Measurements from ENCODE around the gene PRTN3. TPM values are rescaled to one million over a fixed set of nuclear protein-coding genes. Genes with fewer than 3 reads are reported as not detected.

PRTN3 gene
- polyA plus RNA-seq, 1 donor (not counting 4 experiments of a cell fraction or from before 2014, with no cell fraction given) = not detected

DNA sequence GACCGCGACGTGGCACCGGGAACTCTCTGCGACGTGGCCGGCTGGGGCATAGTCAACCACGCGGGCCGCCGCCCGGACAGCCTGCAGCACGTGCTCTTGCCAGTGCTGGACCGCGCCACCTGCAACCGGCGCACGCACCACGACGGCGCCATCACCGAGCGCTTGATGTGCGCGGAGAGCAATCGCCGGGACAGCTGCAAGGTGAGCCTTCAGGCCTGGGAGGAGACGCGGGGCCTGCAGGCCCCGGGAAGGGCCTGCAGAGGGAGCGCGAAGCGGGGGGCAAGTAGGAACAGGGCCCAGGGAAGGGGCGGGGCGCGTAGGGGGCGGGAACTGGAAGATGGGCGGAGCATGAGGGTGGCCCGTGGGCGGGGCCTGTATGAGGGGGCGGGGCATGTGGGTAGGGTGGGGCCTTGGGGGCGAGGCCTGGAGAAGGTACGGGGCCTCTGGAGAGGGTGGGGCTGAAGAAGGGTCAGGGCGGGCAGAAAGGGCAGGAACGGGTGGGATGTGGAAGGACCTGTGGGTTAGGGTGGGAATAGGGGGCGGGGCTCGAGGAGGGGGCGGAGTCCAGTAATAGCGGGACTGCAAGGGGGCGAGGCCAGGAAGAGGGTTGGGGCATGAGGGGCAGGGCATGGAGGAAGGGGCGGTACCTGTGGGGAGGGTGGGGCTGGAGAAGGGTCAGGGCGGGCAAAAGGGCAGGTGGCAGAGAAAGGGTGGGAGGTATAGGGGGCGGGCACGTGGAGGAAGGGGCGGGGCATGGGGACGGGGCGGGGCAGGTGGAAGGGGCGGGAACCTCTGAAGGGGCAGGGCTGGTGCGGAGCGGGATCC lies 21.2 kb downstream of the PRTN3 start:
- Histone ChIP-seq H3K27ac (ENCODE audit: control insufficient read depth, insufficient read depth, low read length) (no peak overlapping the region), H2AFZ (ENCODE audit: control insufficient read depth, low read length) (no peak overlapping the region)
- no peak for FAIRE-seq

DNA sequence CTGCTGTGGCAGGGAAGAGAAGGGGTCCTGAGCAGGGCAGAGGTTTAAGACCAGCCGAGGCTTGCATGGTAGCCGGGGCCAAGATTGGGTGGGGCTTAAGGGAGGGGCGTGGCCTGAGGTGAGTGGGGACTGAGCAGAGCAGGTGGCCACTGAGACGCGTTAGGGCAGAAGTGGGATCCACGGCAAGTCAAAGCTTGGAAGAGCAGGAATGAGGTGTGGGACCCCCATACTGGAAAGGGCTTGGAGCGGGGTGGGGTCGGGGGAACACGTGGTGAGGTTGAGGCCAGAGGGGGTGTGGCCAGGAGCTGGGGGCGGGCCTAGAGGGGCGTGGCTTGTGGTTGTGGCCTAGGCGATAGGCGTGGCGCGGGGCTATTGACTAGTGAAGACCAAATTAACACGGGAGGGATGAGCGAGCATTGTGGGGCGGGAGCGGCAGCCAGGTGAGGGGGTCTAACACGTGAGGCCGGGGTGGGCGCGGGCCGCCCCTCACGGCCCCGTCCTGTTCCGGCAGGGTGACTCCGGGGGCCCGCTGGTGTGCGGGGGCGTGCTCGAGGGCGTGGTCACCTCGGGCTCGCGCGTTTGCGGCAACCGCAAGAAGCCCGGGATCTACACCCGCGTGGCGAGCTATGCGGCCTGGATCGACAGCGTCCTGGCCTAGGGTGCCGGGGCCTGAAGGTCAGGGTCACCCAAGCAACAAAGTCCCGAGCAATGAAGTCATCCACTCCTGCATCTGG lies 21.9 kb downstream of the PRTN3 start:
- DNase-seq (ENCODE audit: low read depth, low spot score) (no peak), FAIRE-seq (peak; percentile 55)
- H3K4me3 ChIP-seq (ENCODE audit: control insufficient read depth in 2 of 3, extremely low read depth in 1 of 3, insufficient read depth in 2 of 3, low read depth in 1 of 3, low read length in 3 of 3) = no peak overlapping the region
- peaks cover 12% of the 10 kb centered on the region for H3K27me3 ChIP-seq (ENCODE audit: control insufficient read depth, extremely low read depth, insufficient read depth, low read length)
- H2AFZ ChIP-seq (ENCODE audit: control insufficient read depth, low read length) = no peak overlapping the region
- no peaks in the 10 kb centered on the region for H3K9me1 ChIP-seq (ENCODE audit: control insufficient read depth, extremely low read depth, insufficient read depth, low read length)
- no peak overlapping the region for H3K9ac ChIP-seq (ENCODE audit: control insufficient read depth, extremely low read depth, insufficient read depth, low read length)
- H3K9me3 ChIP-seq (ENCODE audit: control insufficient read depth, low read depth, low read length) = no peaks in the 10 kb centered on the region
- dilution Hi-C loops (cut with MboI; ENCODE audit: extremely low pct_ligation_motif_present, low sequenced_read_pairs) = no loop called here
- peaks cover 3% of the 10 kb centered on the region for H3K4me1 ChIP-seq (ENCODE audit: control insufficient read depth, extremely low read depth, insufficient read depth, low read length)
- H3K4me2 ChIP-seq (ENCODE audit: control insufficient read depth, extremely low read depth, insufficient read depth, low read depth, low read length) = peak overlapping the region; percentile 32
- H3K79me2 ChIP-seq (ENCODE audit: control insufficient read depth, insufficient read depth, low read length) = no peaks in the 10 kb centered on the region
- H3K27ac ChIP-seq (ENCODE audit: control insufficient read depth, insufficient read depth, low read length) = no peak overlapping the region
- H3K36me3 ChIP-seq (ENCODE audit: control insufficient read depth in 2 of 2, extremely low read depth in 1 of 2, insufficient read depth in 2 of 2, low read length in 2 of 2) = peaks cover 0 to 2% of the 10 kb centered on the region in 2 experiments
- TF ChIP-seq, protein P1, sequence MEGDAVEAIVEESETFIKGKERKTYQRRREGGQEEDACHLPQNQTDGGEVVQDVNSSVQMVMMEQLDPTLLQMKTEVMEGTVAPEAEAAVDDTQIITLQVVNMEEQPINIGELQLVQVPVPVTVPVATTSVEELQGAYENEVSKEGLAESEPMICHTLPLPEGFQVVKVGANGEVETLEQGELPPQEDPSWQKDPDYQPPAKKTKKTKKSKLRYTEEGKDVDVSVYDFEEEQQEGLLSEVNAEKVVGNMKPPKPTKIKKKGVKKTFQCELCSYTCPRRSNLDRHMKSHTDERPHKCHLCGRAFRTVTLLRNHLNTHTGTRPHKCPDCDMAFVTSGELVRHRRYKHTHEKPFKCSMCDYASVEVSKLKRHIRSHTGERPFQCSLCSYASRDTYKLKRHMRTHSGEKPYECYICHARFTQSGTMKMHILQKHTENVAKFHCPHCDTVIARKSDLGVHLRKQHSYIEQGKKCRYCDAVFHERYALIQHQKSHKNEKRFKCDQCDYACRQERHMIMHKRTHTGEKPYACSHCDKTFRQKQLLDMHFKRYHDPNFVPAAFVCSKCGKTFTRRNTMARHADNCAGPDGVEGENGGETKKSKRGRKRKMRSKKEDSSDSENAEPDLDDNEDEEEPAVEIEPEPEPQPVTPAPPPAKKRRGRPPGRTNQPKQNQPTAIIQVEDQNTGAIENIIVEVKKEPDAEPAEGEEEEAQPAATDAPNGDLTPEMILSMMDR (optimal IDR thresholded peaks at IDR 0.05 in 1 of 3, IDR thresholded peaks at IDR 0.05 in 1 of 3, conservative IDR thresholded peaks at IDR 0.05 in 1 of 3; ENCODE audit: extremely low read depth in 1 of 3, insufficient read depth in 2 of 3, low read length in 3 of 3) = no peak
- TF ChIP-seq EZH2 (IDR thresholded peaks at IDR 0.05; ENCODE audit: low read length) = no peak
- no peaks in the 10 kb centered on the region for H4K20me1 ChIP-seq (ENCODE audit: control insufficient read depth, extremely low read depth, insufficient read depth, low read length)

More for the DNA sequence above, 21.2 kb downstream of the PRTN3 start:
- Histone ChIP-seq H3K9me1 (ENCODE audit: control insufficient read depth, extremely low read depth, insufficient read depth, low read length) (no peaks in the 10 kb centered on the region), H3K27me3 (ENCODE audit: control insufficient read depth, extremely low read depth, insufficient read depth, low read length) (peaks cover 12% of the 10 kb centered on the region), H3K4me3 (ENCODE audit: control insufficient read depth in 2 of 3, extremely low read depth in 1 of 3, insufficient read depth in 2 of 3, low read depth in 1 of 3, low read length in 3 of 3) (no peak overlapping the region), H4K20me1 (ENCODE audit: control insufficient read depth, extremely low read depth, insufficient read depth, low read length) (no peaks in the 10 kb centered on the region), H3K9me3 (ENCODE audit: control insufficient read depth, low read depth, low read length) (no peaks in the 10 kb centered on the region), H3K36me3 (ENCODE audit: control insufficient read depth in 2 of 2, extremely low read depth in 1 of 2, insufficient read depth in 2 of 2, low read length in 2 of 2) (no peaks in the 10 kb centered on the region), H3K9ac (ENCODE audit: control insufficient read depth, extremely low read depth, insufficient read depth, low read length) (no peak overlapping the region), H3K4me2 (ENCODE audit: control insufficient read depth, extremely low read depth, insufficient read depth, low read depth, low read length) (peak overlapping the region; percentile 37), H3K79me2 (ENCODE audit: control insufficient read depth, insufficient read depth, low read length) (no peaks in the 10 kb centered on the region), H3K4me1 (ENCODE audit: control insufficient read depth, extremely low read depth, insufficient read depth, low read length) (peaks cover 3% of the 10 kb centered on the region)
- no peak for DNase-seq (ENCODE audit: low read depth, low spot score)
- TF ChIP-seq, protein P1 (optimal IDR thresholded peaks at IDR 0.05 in 1 of 3, IDR thresholded peaks at IDR 0.05 in 1 of 3, conservative IDR thresholded peaks at IDR 0.05 in 1 of 3; ENCODE audit: extremely low read depth in 1 of 3, insufficient read depth in 2 of 3, low read length in 3 of 3) = peak in 2 of 3 experiments; percentile 37 to 50
- TF ChIP-seq EZH2 (IDR thresholded peaks at IDR 0.05; ENCODE audit: low read length) = no peak
- dilution Hi-C loops (cut with MboI; ENCODE audit: extremely low pct_ligation_motif_present, low sequenced_read_pairs) = no loop called here
